Gastroesophageal sphincter (tissue), 4 donors: ENCODE data around the gene KREMEN1. TPM values are rescaled to one million over a fixed set of nuclear protein-coding genes. Genes with fewer than 3 reads are reported as not detected.

Experiments
- ATAC-seq: fragments of 150-250 bp; one replicate; pipeline ENCODE4 v1.9.1; 2016; ENCODE audit warnings: mild to moderate bottlenecking, moderate library complexity
- H3K27ac ChIP-seq, 4 donors: fragments of 200-600 bp; sonication (generic) in 3 of 4; 1 replicate in 3 of 4; 2 replicates in 1 of 4; pipeline ENCODE4 v1.5.1; 2016 to 2019
- H3K27me3 ChIP-seq: fragments of 200-600 bp; sonication (generic); one replicate; pipeline ENCODE4 v1.5.1; 2019
- H3K36me3 ChIP-seq, 2 donors: fragments of 200-600 bp; sonication (generic); one replicate each; pipeline ENCODE4 v1.5.1; 2019; ENCODE audit warnings: control low read depth in 1 of 2
- H3K4me1 ChIP-seq, 3 donors: fragments of 200-600 bp; sonication (generic); 1 replicate in 2 of 3; 2 replicates in 1 of 3; pipeline ENCODE4 v1.5.1; 2016 to 2019; ENCODE audit warnings: control low read depth in 2 of 3
- H3K4me3 ChIP-seq, 2 donors: fragments of 200-600 bp; sonication (generic); one replicate each; pipeline ENCODE4 v1.5.1; 2019; ENCODE audit warnings: mild to moderate bottlenecking in 1 of 2, moderate library complexity in 1 of 2
- H3K9me3 ChIP-seq, 3 donors: fragments of 200-600 bp; sonication (generic); one replicate each; pipeline ENCODE4 v1.5.1; 2017 to 2019; ENCODE audit warnings: control low read depth in 2 of 3
- EP300 ChIP-seq: sonication (generic); formaldehyde crosslinking; IDR thresholded peaks from one replicate; pipeline ENCODE4 v1.6.1; 2017; ENCODE audit warnings: antibody characterized with exemption, mild to moderate bottlenecking
- POLR2A ChIP-seq, 2 donors: fragments of 450-650 bp; IDR thresholded peaks; one replicate each; pipeline ENCODE4 v1.6.1; 2017; ENCODE audit warnings: antibody characterized with exemption in 2 of 2, mild to moderate bottlenecking in 2 of 2, moderate library complexity in 1 of 2
- POLR2AphosphoS5 ChIP-seq: sonication (generic); formaldehyde crosslinking; IDR thresholded peaks from one replicate; pipeline ENCODE4 v1.6.1; 2017; ENCODE audit warnings: antibody characterized with exemption
- WGBS, 2 donors: methylation state at CpG; one replicate each; pipeline ENCODE4 v1.1.5; 2018; ENCODE audit warnings: low coverage in 1 of 2; 5-methylcytosine and 5-hydroxymethylcytosine counted together
- total RNA-seq, 4 donors: library from RNA; depleted of rRNA; stranded (reverse); fragments of >200 nt; gene quantifications; one replicate each; pipeline ENCODE4 v1.1.0, GENCODE V29; 2016
- TF ChIP-seq, protein P1 (sequence below), 4 experiments: fragments of 200-600 bp in 2 of 4; fragments of 450-650 bp in 2 of 4; sonication (generic) in 1 of 4; IDR thresholded peaks; one replicate each; pipeline ENCODE4 v1.5.1; 2017 to 2019; ENCODE audit warnings: antibody characterized with exemption in 4 of 4, mild to moderate bottlenecking in 2 of 4, moderate library complexity in 2 of 4

KREMEN1 gene
- total RNA-seq, 4 donors from 2014 or later, result 7.5 to 17.4 (median 10.8) TPM

DNA sequence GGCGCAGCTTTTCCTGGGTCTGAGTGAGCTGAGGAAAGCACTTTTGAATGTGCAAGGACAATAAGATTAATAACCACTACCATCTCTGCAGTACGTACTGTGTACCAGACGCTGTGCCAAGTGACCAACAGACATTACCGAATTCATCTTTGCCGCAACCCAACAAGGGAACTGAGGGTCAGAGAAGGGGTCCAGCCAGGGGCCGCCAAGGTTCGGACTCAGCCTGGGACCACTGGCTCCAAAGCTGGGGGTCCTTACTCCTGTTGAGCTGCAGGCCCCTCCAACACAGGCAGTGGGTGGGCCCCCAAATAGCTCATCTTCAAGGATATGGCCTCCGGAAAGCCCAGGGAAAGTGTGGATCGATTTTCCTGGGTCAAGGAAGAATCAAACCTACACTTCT, 77.9 kb downstream of the KREMEN1 start:
- Histone ChIP-seq H3K9me3 (no peaks in the 10 kb centered on the region), H3K27me3 (no peaks in the 10 kb centered on the region), H3K36me3 (peaks cover 0 to 14% of the 10 kb centered on the region in 2 donors), H3K27ac (peak overlapping the region in 1 of 4 donors; percentile 23), H3K4me3 (no peak overlapping the region), H3K4me1 (peaks cover 0 to 33% (median 12%) of the 10 kb centered on the region in 3 donors)
- 87% methylated on average over 4 of the region's 9 CpGs; no CpG with 5 or more reads in 1 of the 2 donors for WGBS, 2 donors
- ATAC-seq, result no peak
- TF ChIP-seq, protein P1, sequence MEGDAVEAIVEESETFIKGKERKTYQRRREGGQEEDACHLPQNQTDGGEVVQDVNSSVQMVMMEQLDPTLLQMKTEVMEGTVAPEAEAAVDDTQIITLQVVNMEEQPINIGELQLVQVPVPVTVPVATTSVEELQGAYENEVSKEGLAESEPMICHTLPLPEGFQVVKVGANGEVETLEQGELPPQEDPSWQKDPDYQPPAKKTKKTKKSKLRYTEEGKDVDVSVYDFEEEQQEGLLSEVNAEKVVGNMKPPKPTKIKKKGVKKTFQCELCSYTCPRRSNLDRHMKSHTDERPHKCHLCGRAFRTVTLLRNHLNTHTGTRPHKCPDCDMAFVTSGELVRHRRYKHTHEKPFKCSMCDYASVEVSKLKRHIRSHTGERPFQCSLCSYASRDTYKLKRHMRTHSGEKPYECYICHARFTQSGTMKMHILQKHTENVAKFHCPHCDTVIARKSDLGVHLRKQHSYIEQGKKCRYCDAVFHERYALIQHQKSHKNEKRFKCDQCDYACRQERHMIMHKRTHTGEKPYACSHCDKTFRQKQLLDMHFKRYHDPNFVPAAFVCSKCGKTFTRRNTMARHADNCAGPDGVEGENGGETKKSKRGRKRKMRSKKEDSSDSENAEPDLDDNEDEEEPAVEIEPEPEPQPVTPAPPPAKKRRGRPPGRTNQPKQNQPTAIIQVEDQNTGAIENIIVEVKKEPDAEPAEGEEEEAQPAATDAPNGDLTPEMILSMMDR (IDR thresholded peaks at IDR 0.05), result no peak
- no peak for TF ChIP-seq EP300
- no peak for TF ChIP-seq POLR2AphosphoS5
- no peak for TF ChIP-seq POLR2A (IDR thresholded peaks at IDR 0.05)

DNA sequence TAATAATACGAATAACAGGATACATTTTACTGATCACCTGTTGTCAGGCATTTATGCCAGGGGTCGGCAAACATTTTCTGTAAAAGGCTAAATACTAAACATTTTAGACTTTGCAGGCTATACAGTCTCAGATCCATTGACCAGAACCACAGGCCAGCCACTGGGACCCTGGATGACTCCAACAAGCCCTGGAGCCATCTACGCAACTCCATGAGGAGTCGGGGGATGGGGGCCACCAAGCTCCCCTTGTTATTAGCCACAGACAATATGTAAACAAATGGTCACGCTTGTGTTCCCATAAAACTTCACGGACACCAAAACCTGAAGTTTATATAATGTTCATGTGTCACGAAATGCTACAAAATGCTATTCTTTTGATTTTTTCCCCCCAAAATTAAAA, 78.5 kb downstream of the KREMEN1 start:
- Histone ChIP-seq H3K27ac (peak overlapping the region in 1 of 4 donors; percentile 23), H3K27me3 (peaks cover 3% of the 10 kb centered on the region), H3K36me3 (peaks cover 0 to 8% of the 10 kb centered on the region in 2 donors), H3K9me3 (no peaks in the 10 kb centered on the region), H3K4me1 (peaks cover 0 to 33% (median 12%) of the 10 kb centered on the region in 3 donors), H3K4me3 (no peak overlapping the region)
- 96% methylated on average over 4 to 7 of the region's 7 CpGs for WGBS, 2 donors
- ATAC-seq, result no peak
- no peak for TF ChIP-seq POLR2A (IDR thresholded peaks at IDR 0.05)
- TF ChIP-seq POLR2AphosphoS5, result no peak
- TF ChIP-seq EP300, result no peak
- TF ChIP-seq, protein P1 (IDR thresholded peaks at IDR 0.05), result no peak

DNA sequence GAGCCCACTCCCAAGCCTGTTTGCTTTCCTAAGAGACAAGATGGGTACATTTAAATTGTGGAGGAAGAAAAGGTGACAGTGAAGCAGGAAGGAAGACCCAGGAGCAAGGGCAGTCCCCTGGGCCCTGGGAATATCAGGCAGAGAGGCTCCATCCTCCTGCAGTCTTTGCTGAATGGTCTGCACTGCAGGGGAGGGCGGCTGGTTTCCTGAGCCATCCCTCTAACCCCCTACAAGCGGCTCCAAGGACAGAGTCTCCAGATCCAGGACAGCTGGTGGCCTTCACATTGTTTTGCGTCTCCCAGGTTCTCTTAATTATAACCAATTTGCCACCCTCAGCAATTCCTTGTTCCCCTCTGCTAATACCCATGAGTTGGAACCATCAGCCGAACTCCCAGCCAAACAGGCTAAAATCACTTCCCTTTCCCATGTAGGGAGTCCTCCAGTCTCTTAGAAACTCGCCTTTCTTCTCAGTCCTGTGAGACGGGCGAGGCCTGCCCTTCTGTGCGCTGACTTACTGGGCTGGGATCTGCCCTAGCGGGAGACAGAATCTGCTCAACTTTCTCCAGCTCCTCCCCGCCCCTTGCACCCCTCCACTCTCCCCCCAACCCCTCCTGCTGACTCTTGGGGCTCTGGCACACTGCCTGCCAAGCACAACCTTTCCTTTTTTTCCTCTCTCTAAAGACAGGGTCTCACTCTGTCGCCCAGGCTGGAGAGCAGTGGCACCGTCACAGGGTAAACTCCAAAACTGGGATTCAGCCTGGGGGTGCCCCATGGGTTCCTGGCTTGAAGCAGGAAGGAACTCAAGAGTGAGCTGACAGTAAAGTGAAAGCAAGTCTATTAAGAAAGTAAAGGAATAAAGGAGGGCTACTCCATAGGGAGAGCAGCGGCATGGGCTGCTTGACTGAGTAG, 79.5 kb downstream of the KREMEN1 start:
- Histone ChIP-seq H3K4me1 (peaks cover 0 to 33% (median 12%) of the 10 kb centered on the region in 3 donors), H3K9me3 (no peaks in the 10 kb centered on the region), H3K4me3 (no peak overlapping the region), H3K36me3 (peaks cover 0 to 2% of the 10 kb centered on the region in 2 donors), H3K27ac (peak overlapping the region in 3 of 4 donors; percentile 64 to 67 (median 66)), H3K27me3 (peaks cover 3% of the 10 kb centered on the region)
- WGBS, 2 donors, result 26 to 33% methylated on average over 6 to 11 of the region's 13 CpGs
- peak; percentile 35 for ATAC-seq
- TF ChIP-seq EP300 (no peak), POLR2A (IDR thresholded peaks at IDR 0.05) (no peak), POLR2AphosphoS5 (no peak)
- TF ChIP-seq, protein P1 (IDR thresholded peaks at IDR 0.05), result no peak

DNA sequence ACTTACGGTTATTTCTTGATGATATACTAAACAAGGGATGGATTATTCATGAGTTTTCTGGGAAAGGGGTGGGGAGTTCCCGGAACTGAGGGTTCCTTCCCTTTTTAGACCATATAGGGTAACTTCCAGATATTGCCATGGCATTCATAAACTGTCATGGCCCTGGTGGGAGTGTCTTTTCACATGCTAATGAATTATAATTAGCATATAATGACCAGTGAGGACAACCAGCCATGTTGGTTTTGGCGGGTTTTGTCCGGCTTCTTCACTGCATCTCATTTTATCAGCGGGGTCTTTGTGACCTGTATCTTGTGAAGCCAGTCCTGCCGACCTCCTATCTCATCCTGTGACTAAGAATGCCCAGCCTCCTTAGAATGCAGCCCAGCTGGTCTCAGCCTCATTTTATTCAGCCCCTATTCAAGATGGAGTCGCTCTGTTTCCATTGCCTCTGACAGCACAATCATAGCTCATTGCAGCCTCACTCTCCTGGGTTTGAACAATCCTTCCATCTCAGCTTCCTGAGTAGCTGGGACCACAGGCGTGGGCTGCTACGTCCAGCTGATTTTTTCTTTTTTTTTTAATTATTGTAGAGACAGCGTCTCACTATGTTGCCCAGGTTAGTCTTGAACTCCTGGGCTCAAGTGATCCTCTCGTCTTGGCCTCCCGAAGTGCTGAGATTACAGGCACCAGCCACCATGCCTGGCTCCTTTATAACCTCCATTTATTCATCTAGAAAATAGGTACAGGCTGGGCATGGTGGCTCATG, 80.3 kb downstream of the KREMEN1 start:
- no peaks in the 10 kb centered on the region for H3K36me3 ChIP-seq
- H3K27ac ChIP-seq, result peak overlapping the region in 3 of 4 donors; percentile 64 to 67 (median 66)
- no peaks in the 10 kb centered on the region for H3K9me3 ChIP-seq
- no peak overlapping the region for H3K4me3 ChIP-seq
- 79 to 80% methylated on average over 2 to 11 of the region's 12 CpGs for WGBS, 2 donors
- no peak for ATAC-seq
- H3K27me3 ChIP-seq, result peaks cover 3% of the 10 kb centered on the region
- H3K4me1 ChIP-seq, result peaks cover 0 to 33% (median 12%) of the 10 kb centered on the region in 3 donors
- no peak for TF ChIP-seq POLR2A (IDR thresholded peaks at IDR 0.05)
- TF ChIP-seq EP300, result no peak
- peak; percentile 37 for TF ChIP-seq POLR2AphosphoS5
- TF ChIP-seq, protein P1 (IDR thresholded peaks at IDR 0.05), result no peak
